DND-41 (cell line): Measurements from ENCODE around the gene PEX14.

Experiments
- CTCF ChIP-seq: IDR thresholded peaks from 2 replicates; pipeline ENCODE4 v1.5.1; 2012; ENCODE audit warnings: borderline replicate concordance, low read length, moderate library complexity, mild to moderate bottlenecking; ENCODE audit not compliant: poor library complexity, severe bottlenecking; ENCODE audit errors: extremely low read depth
- EZH2 ChIP-seq: IDR thresholded peaks from 3 replicates; pipeline ENCODE4 v1.6.1; 2012; ENCODE audit warnings: borderline replicate concordance, low read depth, mild to moderate bottlenecking, moderate library complexity, low read length, inconsistent platforms; ENCODE audit not compliant: severe bottlenecking

- TF ChIP-seq CTCF: no peak
- no peak for TF ChIP-seq EZH2
Measured at GRCh38 chr1:10504249-10504648, 29.5 kb downstream of the PEX14 start.
